ENCODE results near the gene TUFT1. TPM values are rescaled to one million over a fixed set of nuclear protein-coding genes. Genes with fewer than 3 reads are reported as not detected.

TUFT1 gene
- total and polyA plus RNA-seq, 9 of the 15 experiments (the other 6 are each of a cell fraction or from before 2014, with no cell fraction given), result 0.54 to 2.0 (median 1.7) TPM

- Histone ChIP-seq H3K4me1 (replicated peaks in 1 of 2; ENCODE audit: control insufficient read depth in 2 of 2, insufficient read depth in 2 of 2, low read length in 2 of 2) (peaks cover 5 to 14% of the 10 kb centered on the region in 2 experiments; a peak in 4 of 5 replicates), H3K9me3 (replicated peaks; ENCODE audit: control insufficient read depth, insufficient read depth, low read depth, low read length) (no peaks in the 10 kb centered on the region), H4K20me1 (replicated peaks; ENCODE audit: control insufficient read depth, insufficient read depth, low read length) (no peaks in the 10 kb centered on the region; the same call in 1 of the 2 replicates), H3K4me2 (ENCODE audit: insufficient read depth, low read length) (peak overlapping the region; percentile 89), H3K9ac (ENCODE audit: insufficient read depth in 1 of 2, low read depth in 2 of 2, low read length in 2 of 2) (peak overlapping the region; percentile 52 to 86; a peak in 2 of 4 replicates), H3K36me3 (ENCODE audit: control insufficient read depth, insufficient read depth, low read length) (no peaks in the 10 kb centered on the region), H3K27ac (ENCODE audit: extremely low read depth, low read depth, low read length) (no peak overlapping the region), H3K27me3 (ENCODE audit: control insufficient read depth in 2 of 2, insufficient read depth in 2 of 2, low read length in 2 of 2) (peaks cover 2 to 5% of the 10 kb centered on the region in 2 experiments; a peak in 2 of 5 replicates), H2AFZ (ENCODE audit: low read depth, low read length) (peak overlapping the region; percentile 89), H3K79me2 (ENCODE audit: control insufficient read depth, insufficient read depth, low read length) (no peaks in the 10 kb centered on the region), H3K4me3 (peak overlapping the region; percentile 52), H3K9me1 (ENCODE audit: control insufficient read depth, insufficient read depth, low read length) (no peaks in the 10 kb centered on the region)
- intact Hi-C loops (cut with micrococcal nuclease), result loop anchor here (5.0 kb wide), 1 partner anchor 36 kb away; no protein-coding TSS in a partner anchor
- in situ Hi-C loops (cut with MboI), result no loop called here
- FAIRE-seq, result peak; percentile 23
- no peak for DNase-seq (ENCODE audit: extremely low read depth in 1 of 4, low spot score in 3 of 4)
- 26% methylated on average over 9 of the region's 13 CpGs for WGBS (ENCODE audit: insufficient coverage, low coverage, missing lambda C conversion rate)
- no TSS peak for BruUV-seq (replicated peaks)
- TF ChIP-seq, protein P1, sequence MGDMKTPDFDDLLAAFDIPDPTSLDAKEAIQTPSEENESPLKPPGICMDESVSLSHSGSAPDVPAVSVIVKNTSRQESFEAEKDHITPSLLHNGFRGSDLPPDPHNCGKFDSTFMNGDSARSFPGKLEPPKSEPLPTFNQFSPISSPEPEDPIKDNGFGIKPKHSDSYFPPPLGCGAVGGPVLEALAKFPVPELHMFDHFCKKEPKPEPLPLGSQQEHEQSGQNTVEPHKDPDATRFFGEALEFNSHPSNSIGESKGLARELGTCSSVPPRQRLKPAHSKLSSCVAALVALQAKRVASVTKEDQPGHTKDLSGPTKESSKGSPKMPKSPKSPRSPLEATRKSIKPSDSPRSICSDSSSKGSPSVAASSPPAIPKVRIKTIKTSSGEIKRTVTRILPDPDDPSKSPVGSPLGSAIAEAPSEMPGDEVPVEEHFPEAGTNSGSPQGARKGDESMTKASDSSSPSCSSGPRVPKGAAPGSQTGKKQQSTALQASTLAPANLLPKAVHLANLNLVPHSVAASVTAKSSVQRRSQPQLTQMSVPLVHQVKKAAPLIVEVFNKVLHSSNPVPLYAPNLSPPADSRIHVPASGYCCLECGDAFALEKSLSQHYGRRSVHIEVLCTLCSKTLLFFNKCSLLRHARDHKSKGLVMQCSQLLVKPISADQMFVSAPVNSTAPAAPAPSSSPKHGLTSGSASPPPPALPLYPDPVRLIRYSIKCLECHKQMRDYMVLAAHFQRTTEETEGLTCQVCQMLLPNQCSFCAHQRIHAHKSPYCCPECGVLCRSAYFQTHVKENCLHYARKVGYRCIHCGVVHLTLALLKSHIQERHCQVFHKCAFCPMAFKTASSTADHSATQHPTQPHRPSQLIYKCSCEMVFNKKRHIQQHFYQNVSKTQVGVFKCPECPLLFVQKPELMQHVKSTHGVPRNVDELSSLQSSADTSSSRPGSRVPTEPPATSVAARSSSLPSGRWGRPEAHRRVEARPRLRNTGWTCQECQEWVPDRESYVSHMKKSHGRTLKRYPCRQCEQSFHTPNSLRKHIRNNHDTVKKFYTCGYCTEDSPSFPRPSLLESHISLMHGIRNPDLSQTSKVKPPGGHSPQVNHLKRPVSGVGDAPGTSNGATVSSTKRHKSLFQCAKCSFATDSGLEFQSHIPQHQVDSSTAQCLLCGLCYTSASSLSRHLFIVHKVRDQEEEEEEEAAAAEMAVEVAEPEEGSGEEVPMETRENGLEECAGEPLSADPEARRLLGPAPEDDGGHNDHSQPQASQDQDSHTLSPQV (IDR thresholded peaks at IDR 0.05), result no peak
- TF ChIP-seq CHD1 (IDR thresholded peaks at IDR 0.05; ENCODE audit: low read length) (peak; percentile 7), HLTF (IDR thresholded peaks at IDR 0.05) (no peak), ZC3H4 (CRISPR knock-in tag; IDR thresholded peaks at IDR 0.05; ENCODE audit: borderline replicate concordance) (0 out of 2 replicates have a peak, but pooled peaks have one; percentile 32), CHD4 (IDR thresholded peaks at IDR 0.05; ENCODE audit: insufficient read depth, insufficient replicate concordance, low read depth, low read length, poor library complexity, severe bottlenecking) (no peak), SLC30A9 (CRISPR knock-in tag; IDR thresholded peaks at IDR 0.05) (no peak), NFXL1 (CRISPR knock-in tag; IDR thresholded peaks at IDR 0.05) (no peak)
- TF ChIP-seq, protein P2, sequence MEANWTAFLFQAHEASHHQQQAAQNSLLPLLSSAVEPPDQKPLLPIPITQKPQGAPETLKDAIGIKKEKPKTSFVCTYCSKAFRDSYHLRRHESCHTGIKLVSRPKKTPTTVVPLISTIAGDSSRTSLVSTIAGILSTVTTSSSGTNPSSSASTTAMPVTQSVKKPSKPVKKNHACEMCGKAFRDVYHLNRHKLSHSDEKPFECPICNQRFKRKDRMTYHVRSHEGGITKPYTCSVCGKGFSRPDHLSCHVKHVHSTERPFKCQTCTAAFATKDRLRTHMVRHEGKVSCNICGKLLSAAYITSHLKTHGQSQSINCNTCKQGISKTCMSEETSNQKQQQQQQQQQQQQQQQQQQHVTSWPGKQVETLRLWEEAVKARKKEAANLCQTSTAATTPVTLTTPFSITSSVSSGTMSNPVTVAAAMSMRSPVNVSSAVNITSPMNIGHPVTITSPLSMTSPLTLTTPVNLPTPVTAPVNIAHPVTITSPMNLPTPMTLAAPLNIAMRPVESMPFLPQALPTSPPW (CRISPR knock-in tag; IDR thresholded peaks at IDR 0.05), result no peak
- CTCF ChIA-PET (ENCODE audit: low intra/inter-chr PET ratio), result no interaction called here
- POLR2A ChIA-PET, result interaction anchor here (0.7 to 3.4 kb wide), 13 partner anchors 9 to 234 kb away, joined by 3 to 39 read pairs (median 4); partner anchors contain the start of gene CGN
- no peak for ATAC-seq
Measured at GRCh38 chr1:151540982-151541377, 871 bp downstream of the TUFT1 start.

Data from K562 (cell line).